Measurements from ENCODE around the gene MMP28.

DNA sequence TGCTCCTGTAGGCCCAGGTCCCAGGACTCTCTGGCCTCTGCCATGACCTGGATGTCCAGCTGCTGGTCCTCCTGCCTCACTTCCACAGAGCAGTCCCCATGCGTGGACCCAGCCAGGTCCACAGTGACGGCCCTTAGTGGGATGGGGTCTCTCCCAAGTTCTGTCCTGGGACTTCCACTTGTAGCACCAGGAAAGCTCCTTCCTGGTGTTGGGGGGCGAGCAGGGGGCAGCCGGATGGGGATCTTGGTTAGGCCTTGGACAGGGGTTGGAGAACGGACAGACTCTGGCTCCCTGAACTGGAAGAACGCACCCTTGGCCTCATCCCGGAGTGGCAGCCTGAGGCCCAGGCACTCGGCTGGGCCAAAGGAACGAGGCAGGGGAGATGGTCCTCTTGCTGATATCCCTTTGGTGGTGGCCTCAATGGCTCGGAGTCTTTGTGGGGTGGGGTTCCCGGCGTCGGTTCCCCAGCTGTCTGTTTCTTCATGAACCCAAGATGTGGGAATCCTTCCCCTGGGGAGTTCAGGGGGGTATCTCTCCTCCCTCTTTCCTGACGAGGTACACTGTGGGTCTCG is 49.6 kb downstream of the MMP28 start:
- TF ChIP-seq POLR2A (IDR thresholded peaks at IDR 0.05; ENCODE audit: low read depth, low read length) (no peak), POLR2AphosphoS5 (IDR thresholded peaks at IDR 0.05; ENCODE audit: low read depth, low read length) (no peak), TAF1 (IDR thresholded peaks at IDR 0.05; ENCODE audit: borderline replicate concordance, low read depth, low read length) (no peak)

All from GM12892 (cell line).